GM19193 (cell line): ENCODE data around the gene CUL4B.

Experiments
- POLR2A ChIP-seq: IDR thresholded peaks from 4 replicates; pipeline ENCODE4 v1.6.1; 2011; ENCODE audit not compliant: insufficient read depth, insufficient read length; ENCODE audit errors: extremely low read depth

CUL4B gene

DNA sequence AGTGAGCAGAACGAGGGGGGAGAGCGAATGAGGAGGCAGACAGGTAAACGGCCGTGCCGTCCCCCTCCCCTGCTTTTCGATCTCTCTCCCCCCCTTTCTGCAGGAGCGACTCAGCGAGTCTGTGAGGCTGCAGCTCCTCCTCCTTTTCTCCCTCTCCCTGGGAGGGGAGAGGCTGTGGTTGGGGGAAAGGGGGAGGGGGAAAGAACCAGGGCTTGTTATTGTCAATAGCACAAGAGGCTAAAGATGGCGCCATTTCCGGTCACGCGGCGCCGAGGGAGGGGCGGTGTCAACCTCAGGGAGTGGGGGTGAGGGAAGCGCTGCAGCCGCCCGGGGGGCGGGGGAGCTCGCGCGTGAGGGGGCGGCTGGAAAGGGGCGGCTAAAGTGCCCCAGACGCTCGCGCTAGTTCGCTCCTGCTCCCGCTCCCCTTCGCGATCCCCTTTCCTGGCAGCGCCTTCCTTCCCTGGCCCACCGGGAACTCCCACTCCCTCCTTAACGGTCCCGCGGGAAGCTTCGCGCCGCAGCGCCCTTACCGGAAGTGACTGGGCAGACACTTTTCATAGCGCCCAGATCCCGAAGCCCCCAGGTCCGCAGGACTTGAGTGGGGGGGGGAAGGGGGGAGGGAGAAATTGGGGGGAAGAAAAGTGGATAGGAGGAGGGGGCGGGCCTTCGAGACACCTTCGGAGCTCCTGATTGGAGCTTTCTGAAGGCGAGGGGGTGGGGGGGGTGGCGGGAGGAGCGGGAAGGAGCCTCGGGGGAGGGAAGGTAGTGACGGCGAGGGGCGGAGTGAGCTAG is at the start of gene CUL4B:
CUL4B (minus strand) TSS at position 121 of the 792 bp plus-strand sequence. CDS start 324 bp downstream, outside the sequence.
- peak; percentile 45 for TF ChIP-seq POLR2A

DNA sequence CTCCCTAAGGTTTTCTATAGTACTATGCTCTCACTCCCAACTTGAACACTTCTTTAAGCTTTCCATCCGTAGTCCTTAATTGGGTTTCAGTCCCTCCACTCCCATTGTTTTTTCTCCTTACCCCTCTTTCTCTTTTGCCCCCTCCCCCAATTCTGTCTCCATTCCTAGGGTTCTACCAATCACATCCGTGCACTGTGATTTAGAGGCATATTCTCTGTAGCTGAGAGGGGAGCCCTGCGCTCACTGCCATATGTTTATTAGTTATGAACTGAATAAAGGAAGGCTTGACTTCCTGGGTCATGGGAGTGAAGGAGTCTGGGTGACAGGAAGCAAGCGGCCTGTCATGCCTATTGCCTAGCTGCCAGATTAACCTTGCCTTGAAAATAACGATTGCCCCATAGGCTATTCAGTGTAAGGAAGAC is 43.6 kb upstream of the CUL4B start:
- TF ChIP-seq POLR2A: no peak

DNA sequence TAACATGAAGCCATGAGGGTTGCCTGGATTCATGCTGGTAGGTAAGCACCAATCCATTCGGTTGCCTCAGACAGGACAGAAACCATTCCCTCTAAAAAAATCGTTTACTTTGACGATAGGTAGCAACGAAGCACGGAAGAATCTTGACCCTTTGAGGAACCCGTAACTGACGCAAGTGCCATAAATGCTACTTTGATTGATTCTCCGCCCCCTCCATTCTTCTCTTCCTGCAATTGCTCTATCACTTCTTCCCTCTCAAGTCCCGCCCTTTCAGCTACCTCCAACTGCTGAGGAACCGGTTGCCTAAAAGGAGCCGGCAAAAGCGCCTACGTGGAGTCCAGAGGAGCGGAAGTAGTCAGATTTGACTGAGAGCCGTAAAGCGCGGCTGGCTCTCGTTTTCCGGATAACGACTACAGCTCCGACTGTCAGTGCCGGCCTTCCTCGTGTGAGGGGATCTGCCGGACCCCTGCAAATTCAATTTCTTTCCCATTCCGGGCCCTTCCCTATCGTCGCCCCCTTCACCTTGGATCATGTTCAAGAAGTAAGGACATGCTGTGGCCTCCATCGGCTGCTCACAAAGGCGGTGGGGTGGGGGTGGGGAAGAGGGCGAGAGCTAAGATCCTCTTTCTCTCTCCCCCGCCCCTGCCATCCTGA is 43.1 kb upstream of the CUL4B start, which contains the start of gene MCTS1:
MCTS1 (plus strand) TSS at position 395 of the 654 bp plus-strand sequence; CDS start at position 531, 136 bp downstream.
- peak; percentile 58 for TF ChIP-seq POLR2A

DNA sequence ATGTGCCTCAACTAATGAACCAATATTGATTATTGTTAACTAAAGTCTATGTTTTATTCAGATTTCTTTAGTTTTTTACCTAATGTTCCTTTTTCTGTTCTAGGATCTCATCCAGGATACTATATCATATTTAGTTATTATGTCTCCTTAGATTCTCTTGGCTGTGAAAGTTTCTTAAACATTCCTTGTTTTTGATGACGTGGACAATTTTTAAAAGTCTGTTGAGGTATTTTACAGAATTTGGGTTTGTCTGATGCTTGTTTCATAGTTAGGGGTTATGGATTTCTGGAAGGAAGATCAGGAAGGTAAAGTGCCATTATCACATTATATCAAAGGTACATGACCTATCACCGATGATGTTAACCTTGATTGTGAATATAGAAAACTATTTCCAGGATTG is 24.9 kb upstream of the CUL4B start:
- TF ChIP-seq POLR2A: no peak

DNA sequence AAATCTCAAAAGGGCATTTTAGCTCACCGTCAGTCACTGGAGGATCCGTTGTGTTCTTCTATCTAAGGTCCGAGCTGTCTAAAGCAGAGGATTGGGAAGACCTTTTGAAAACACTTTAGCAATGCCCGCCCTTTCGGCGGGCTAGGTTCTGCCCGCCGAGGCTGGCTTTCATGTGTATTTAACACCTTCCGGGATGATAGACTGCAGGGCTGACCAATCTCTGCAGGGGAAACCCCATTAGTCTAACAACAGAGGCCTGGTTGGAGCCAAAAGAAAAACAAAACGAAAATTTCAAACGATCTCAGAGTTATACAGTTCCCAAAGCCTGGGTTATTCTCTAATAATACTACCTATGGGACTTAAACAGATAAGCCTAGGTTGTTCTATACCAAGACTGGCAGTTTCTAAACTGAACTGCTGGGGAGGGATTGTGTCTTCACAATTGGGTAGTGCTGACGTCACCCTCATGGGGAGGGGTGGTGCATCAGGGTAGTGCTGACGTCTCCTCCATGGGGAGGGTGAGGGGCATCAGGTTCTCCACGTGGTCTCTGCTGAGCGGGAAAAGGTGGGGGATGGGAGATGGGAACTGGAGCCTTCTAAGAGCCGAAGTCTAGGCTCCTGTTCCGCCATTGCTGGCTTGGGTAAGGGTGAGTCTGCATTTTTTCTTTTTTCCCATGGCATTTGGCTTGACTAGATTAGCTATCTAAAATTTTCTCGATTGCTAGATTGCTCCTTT is 14.8 kb upstream of the CUL4B start:
- no peak for TF ChIP-seq POLR2A

DNA sequence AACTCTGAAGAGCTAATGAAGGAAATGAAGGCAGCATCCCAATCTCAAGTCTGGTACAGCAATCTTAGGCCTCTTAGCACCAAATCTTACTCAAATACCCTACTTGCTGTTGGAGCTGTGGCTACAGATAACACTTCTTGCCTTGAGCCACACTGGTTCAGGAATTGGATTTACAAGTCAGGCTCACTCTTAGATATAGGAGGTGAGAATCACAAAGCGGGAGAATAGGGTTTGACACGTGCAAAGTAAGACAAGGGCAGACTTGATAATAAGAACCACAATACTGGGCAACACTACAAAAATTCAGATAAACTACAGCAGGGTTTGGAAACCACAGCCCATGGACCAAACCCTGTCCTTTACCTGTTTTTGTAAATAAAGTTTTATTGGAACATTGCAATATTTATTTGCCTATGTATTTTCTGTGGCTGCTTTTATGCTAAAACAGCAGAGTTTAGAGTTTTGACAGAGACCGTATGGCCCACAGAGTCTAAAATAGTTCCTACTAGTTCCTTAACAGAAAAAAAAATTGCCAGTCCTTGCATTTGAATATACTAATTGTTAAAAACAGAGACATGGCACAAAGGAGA is 9.3 kb upstream of the CUL4B start:
- no peak for TF ChIP-seq POLR2A

DNA sequence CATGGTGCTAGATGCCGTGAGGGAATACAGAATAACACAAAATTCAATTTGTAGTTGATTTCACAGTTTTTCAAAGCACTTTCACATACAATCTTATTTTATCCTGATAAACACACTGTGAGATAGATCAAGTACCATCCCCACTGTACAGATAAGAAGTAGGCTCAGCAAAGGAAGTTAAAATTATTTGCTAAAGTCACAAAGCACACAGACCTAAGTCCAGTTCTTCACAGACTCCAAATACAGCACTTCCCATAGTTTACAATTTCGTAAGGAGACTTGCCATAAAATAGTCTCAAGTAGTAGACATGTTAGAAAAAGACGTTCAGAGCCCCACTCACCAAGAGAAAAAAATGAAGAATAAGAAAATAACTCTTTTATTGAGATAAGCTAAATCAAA is 7.8 kb upstream of the CUL4B start:
- no peak for TF ChIP-seq POLR2A

DNA sequence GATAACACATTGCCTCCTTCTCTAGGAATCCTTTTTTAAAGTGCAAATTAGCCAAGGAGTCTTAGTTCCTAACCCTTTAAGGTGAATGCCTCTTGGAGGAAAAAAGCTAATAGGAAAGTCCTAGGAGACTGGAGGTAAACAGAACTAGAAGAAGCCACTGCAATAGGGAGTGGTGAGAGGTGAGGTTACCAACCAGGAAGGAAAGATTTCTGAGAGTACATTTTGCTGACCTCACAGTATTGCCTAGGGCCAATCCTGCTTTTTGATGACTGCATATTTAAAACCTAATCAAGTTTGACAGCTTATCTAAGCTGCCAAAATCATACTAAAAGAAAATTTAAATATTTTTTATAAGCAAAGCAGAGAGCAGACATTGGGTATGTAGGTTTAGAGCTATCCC is 7.3 kb upstream of the CUL4B start:
- no peak for TF ChIP-seq POLR2A

DNA sequence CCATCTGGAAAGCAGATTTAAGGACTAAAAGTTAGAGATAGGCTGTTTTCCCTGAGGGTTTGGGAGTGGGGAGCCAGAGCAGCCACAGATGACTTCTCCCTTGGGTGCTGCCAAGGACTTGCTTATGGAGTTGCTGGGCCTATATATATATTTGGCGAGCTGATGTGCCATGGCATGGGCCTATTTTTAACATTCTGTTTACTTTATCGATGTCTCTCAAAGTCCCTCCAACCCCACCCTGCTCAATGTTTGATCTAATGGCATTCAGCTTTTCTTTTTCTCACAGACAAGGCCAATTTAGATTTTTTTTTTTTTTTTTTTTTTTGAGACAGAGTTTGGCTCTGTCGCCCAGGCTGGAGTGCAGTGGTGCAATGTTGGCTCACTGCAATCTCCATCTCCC is 6.1 kb upstream of the CUL4B start:
- no peak for TF ChIP-seq POLR2A

DNA sequence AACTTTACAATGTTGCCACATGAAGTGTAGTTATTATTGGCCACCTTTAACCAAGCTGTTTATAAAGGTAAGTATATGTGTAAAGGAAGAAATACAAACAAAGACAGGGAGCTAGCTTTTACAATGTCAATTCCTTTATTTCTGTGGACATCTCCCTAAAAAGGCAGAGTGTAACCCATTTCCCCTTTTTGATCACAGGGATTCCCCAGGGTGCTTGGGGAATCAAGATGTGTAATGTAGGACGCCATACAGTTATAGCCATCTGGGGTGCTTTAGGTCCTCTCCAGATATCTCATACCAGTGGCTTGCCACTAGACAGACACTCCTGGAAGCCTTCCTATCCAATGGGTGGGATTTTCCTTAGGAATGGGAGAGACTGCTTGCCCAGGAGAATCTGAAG is 4.2 kb upstream of the CUL4B start:
- no peak for TF ChIP-seq POLR2A

DNA sequence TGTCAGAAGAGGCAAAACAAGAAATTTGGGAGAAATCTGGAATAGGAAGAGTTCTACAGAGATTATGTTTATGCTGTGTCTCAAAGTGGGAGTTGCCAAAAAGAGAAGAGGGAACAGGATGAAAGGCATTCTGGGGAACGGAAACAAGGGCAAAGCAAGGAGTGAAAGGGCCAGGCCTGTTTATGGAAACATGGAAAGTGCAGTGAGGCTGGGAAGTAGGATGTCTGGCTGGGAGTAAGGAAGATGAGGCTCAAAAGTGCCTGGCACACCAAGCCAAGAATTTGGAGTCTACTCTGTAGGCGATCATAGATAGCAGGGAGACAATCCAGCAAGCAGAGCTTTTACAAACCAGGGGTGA is 1.8 kb upstream of the CUL4B start:
- TF ChIP-seq POLR2A: no peak

DNA sequence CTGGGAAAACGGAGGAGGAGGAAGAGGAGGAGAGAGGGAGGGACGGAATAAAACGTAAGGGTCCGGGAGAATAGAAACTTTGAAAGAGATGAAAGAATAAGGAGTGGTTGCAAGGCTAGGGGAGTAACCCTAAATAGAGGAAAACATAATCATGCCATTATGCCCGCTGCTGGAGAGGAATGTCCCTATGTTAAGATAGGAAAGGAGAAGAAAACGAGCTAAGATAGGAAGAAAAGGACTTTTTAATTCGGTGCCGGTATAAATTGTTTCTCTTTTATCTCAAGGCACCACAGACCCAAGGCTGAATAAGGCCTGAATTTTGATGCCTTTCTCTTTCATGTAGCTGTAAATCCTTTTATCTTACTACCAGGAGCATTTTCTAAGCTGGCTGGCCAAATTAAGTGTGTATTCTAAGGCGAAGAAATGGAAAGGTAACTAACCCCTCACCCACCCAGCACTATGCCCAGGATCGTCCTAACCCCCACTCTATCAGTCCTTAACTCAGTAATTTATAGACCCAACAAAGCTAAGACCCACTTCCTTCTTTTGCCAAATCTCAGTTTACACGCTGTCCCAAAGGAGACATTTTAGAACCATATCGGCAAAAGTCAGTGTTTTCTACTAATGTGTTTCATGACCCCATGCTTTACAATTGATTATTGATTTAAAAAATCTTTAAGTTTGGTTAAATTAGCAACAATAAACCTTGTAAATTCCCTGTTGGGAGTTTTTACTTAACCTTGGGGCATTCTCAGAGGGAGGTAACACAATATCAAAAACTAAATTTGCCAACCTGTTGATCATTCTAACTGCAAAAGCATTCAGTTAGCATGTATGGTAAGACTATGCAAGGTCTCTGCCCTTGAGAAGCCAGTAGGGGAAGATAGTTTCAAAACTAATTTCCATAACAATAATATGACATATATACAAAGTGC is 1.1 kb upstream of the CUL4B start:
- no peak for TF ChIP-seq POLR2A

DNA sequence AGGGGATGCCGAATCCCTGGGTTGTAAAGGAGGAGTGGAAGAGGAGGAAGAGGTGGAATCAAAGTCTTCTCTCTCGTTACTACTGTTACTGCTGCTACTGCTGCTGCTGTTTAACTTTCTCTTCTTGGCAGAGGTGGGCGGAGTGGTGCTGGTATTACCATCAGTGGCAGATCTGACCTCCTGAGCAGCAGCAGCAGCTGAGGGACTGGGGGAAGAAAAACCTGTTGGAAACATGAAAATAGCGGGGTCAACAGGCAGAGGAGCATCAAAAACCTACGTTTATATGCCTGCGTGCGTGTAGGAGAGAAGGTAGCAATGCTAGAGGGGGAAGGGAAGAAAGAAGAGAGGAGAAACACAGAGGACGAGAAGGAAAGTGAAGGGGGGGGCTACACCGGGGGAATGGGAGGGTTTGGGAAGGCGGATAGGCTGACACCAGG is 339 bp downstream of the CUL4B start:
- no peak for TF ChIP-seq POLR2A

DNA sequence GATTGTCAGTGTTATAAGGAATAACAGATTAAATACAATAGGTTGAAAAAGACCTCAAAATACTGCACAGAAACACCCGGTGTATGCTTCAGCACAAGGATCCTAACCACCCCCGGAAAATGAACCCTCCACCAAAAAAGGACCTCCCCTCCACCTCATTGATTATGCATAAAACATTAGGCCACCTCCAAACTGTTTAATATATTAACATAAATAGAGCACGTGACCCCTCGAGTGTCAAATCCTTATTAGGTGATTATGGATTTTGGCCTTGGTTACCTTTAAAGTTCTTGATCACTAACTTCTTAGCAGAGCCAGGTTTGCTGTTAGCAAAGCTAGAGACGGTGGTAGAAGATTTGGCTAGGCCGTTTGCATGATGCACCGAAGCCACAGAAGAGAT is 958 bp downstream of the CUL4B start:
- no peak for TF ChIP-seq POLR2A
